ENCODE measurements around the gene LCTL.

DNA sequence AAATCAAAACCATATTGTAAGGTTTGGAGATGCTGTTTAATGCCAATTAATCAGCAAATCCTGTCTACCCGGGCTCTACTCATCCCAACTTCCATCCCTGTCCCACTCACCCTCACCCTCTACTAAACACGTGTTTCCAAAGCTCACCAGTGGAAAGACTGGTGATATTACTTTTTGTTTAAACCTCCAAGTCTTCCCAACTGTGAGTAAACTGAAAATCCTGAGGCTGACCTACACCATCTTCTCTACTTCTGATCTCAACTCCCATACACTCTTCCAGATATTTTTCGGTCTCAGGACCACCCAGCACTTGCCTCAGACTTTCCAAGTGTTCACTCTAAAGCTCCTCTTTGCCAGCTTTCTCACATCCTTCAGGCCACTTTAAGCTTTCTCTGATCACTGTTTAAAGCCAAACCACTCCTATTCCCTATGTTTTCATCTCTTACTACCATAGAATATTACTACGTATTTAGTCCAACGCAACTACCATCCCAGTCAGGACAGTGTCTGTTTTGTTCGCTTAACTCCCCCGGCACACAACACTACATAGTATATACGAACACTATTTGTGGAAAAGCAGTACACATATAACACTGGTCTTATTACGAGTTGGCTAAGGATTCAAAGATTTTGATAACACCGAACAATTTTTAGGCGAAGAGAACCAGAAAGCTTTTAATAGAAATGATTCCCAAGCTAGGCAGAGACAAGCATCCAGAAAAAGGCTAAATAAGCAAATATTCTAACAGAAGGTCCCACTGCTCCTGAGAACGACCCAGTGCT, 61.8 kb downstream of the LCTL start:
- TF ChIP-seq, protein P1, sequence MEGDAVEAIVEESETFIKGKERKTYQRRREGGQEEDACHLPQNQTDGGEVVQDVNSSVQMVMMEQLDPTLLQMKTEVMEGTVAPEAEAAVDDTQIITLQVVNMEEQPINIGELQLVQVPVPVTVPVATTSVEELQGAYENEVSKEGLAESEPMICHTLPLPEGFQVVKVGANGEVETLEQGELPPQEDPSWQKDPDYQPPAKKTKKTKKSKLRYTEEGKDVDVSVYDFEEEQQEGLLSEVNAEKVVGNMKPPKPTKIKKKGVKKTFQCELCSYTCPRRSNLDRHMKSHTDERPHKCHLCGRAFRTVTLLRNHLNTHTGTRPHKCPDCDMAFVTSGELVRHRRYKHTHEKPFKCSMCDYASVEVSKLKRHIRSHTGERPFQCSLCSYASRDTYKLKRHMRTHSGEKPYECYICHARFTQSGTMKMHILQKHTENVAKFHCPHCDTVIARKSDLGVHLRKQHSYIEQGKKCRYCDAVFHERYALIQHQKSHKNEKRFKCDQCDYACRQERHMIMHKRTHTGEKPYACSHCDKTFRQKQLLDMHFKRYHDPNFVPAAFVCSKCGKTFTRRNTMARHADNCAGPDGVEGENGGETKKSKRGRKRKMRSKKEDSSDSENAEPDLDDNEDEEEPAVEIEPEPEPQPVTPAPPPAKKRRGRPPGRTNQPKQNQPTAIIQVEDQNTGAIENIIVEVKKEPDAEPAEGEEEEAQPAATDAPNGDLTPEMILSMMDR (IDR thresholded peaks at IDR 0.05), result no peak
- no peak for TF ChIP-seq POLR2A (IDR thresholded peaks at IDR 0.05)

Measured in testis (tissue), 2 donors.